Retinal pigment epithelial cell (primary cell): Measurements from ENCODE around the gene TMED8.

Experiments
- DNase-seq: peaks from one replicate; pipeline ENCODE4 v3.0.0-alpha.2; 2010; ENCODE audit warnings: low read depth
- H3K4me3 ChIP-seq: 2 replicates; pipeline ENCODE4 v1.5.1; 2011; ENCODE audit warnings: mild to moderate bottlenecking, low read length, control low read depth, moderate library complexity
- CTCF ChIP-seq: conservative IDR thresholded peaks from 2 replicates; pipeline ENCODE4 v1.5.1; 2011; ENCODE audit warnings: low read depth, low read length, control low read depth, inconsistent platforms

The TMED8 gene

GRCh38 chr14:77364146-77364545, 12.7 kb downstream of the TMED8 start:
- DNase-seq = no peak
- TF ChIP-seq CTCF = no peak
- no peak overlapping the region for H3K4me3 ChIP-seq

DNA sequence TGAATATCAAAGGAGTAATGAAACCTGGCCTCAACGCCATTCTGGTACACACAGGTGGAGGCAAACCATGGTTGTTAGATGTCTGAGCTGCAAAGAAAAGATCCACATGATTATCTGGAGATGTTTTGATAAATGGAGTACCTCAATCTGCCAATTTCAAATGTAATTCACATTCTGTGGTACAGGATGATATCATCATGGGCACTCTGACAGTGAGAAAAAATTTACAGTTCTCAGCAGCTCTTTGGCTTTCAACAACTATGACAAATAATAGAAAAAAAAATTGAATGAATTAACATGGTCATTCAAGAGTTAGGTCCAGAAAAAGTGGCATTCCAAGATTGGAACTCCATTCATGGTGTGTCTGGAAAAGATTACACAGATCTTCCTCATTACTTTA, 17.3 kb downstream of the TMED8 start:
- DNase-seq = no peak
- H3K4me3 ChIP-seq = no peak overlapping the region
- TF ChIP-seq CTCF = no peak

- H3K4me3 ChIP-seq = no peak overlapping the region
- DNase-seq = no peak
- TF ChIP-seq CTCF = no peak
These were observed 20.0 kb downstream of the TMED8 start for GRCh38 chr14:77356899-77357298.

DNA sequence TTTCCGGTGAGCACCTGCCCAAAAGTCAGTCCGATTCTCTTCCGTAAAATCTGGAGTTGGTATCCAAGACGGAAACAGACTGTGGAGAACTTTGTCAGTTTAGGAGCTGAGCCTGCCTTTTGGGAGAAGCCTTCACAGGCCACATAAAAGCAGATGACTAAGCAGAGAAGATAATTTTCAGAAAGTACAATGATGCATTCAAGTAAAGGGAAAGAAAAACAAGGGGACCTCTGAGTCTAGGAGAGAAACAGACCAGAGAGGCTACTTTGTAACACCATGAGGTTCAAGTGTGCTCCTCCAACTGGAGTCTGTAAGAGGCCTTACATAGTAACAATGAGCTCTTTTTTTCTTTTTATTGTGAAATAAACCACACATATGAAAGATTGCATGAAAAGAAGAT, 21.1 kb downstream of the TMED8 start:
- TF ChIP-seq CTCF = no peak
- DNase-seq = no peak
- no peak overlapping the region for H3K4me3 ChIP-seq

- TF ChIP-seq CTCF = no peak
- no peak for DNase-seq
- H3K4me3 ChIP-seq = no peak overlapping the region
These were observed 23.3 kb downstream of the TMED8 start for GRCh38 chr14:77353469-77354141.

GRCh38 chr14:77347751-77348150, 29.1 kb downstream of the TMED8 start:
- no peak for TF ChIP-seq CTCF
- DNase-seq = no peak
- no peak overlapping the region for H3K4me3 ChIP-seq

- DNase-seq = no peak
- no peak for TF ChIP-seq CTCF
- no peak overlapping the region for H3K4me3 ChIP-seq
These were observed 30.4 kb downstream of the TMED8 start for GRCh38 chr14:77346495-77346894.
